ENCODE measurements around the gene SEPTIN2.
"Not testable (repeated sequence)": the region's sequence is repeated elsewhere in the genome, so short reads cannot be mapped to it uniquely, and the experiment has no call there.

Gene SEPTIN2

DNA sequence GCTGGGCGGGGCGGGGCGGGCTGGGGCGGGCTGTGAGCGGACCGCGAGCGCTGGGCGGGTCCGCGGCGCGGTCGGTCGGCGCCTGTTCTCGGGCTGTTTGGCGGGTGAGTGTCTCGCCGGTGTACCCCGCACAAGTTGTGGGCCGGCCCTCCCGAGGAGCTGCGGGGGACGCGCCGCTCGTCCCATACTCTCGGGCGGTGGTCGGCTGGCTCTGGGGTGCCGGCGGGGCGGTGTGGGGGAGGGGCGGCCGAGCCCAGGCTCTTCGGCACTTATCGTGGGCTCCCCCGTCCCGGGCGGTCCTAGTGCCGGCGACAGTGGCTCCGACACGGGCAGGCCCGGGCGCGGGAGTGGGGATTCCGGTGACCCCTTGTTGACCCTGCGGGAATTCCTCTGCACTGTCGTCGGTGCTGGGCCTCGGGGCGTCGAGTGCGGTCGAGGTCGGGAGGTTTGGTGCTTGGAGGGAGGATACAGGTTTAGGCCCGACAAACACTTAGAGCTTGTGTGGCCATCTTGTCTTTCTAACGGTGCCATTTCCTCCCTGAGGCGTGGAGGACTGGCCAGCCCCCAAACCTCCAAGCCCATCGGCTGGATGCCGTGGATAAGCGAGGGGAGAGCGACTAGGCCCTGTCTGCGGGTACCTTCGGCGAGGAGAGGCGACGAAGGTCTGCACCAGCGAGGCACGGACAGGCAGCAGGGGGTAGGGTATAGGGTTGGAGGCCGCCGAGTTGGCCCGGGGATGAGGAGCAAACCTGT lies at the start of gene SEPTIN2:
Gene SEPTIN2 (plus strand): TSS at position 47 of the 753 bp plus-strand sequence. CDS start 8,308 bp downstream, outside the sequence.
- DNase-seq (ENCODE audit: low read depth in 2 of 2): peak; percentile 57 to 65

DNA sequence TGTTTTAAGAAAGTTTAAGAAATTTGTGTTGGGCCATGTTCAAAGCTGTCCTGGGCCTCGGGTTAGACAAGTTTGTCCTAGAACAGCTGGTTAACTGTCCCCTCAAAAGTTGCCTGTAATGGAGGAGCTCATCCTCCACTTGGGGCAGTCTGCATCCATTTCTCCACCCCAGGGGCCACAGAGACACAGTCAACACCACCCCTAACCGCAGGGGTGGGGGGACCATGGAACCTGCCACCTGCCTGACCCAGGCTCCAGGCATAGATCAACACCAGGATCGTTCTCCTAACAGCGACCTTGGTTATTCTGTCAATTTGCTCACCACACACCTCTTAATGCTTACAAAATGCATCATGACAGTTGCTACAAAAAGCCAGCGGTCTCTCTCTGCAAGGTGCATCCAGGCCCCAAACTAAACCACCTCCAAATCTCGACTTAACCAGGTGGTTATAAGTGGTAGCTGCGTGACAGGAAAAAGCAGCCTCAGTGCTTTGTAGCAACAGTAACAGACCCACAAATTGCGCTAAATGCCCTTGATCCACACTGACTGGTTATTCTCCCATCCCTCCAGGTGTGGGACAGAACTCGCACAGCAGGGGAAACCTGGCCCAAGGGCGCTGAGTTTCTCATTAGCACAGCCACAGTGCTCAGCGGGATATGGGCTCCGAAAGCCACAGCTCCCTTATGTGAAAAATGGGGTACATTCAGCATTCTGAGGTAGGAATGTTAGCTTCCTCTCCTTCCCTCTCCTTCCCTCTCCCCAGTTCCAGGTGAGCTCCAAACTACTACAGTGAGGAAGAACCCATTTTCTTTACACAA lies 48.3 kb upstream of the SEPTIN2 start:
- DNase-seq (ENCODE audit: low read depth in 2 of 2): no peak

DNA sequence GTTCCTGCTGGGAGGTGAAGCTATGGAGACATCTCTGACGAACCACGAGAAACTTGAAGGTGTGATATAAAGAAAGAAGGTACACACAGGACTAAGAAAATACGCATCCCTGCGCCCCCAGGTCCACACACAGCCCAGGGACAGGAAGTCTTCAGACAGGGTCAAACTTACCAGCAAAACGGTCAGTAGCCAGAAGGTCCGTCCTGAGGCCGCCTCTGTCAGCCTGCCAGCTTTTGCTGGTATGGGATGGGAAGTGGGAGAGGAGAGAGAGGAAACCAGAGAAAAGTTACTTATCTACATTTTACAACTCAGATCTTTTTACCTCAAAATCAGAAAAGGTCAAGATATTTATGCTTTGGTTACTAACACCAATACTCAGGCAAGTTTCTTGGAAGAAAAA lies 47.4 kb upstream of the SEPTIN2 start:
- DNase-seq (ENCODE audit: low read depth in 2 of 2): no peak

DNA sequence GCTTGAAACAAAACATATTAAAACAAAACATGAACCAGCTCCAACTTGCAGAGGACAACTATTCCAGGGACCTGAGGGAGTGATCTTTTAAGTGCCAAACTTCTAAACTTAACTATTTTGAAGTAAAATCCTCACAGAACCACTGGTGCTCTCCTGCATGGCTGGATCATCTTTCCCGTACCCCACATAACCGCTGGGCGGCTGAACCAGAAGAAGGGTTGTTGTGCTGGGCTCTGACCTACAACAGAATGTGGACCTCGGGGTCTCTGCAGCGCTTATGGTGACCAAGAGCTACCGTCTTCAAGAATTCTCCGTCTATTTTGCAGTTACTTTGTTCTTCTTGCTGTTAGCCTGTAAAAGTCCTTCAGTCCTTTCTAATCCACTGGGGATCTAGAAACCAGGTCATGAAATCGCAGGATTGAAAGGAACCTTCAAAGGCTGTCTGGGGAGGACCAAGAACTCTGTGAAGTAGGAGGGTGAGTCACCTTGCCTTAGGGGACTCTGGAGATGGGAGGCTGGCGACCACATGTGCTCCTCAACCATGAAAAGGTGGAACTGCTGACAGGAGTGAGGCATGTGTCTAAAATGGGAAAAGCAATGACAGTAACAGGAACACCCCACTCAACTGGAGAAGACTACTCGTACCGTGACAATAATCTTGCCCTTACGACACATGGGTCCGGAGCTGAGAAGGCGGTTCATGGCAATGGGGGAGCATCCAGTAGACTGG lies 46.8 kb upstream of the SEPTIN2 start:
- no peak for DNase-seq (ENCODE audit: low read depth in 2 of 2)

DNA sequence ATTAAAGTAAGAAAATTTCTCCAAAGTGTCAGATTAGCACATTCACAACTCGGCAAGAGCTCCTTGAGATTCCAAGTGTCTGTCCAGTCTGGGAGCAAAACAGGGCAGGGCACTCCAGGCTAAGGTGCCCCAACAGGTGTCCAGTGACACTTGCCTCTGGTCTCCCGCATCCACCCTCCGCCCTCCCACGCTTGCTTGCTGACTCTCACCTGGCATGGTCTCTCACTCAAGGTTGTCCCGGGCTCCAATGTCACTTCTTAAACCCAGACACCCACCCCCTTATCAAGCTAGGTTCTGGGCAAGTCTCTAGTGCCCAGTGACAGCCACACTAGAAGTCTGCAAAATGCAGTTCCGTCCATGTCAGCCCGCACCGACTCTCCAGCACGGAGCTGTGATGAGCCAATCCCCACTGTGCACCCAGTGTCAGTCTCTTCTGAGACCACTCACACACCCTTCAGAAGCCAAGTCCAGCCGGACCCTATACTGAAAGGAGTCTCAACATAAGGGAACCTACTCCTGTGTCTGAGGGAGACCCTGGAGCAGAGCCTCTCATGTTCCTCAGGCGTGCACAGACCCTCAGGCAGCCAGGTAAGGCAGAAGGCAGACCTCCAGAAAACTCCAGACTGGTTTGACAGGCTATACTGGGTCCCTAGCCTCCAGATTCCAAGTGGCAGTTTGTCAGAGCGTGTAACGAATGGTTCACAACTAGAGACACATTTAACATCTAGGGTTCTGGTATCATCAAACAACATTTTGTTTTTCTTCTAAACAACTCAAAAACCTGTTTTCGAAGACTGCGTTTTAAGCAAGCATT lies 45.8 kb upstream of the SEPTIN2 start:
- DNase-seq (ENCODE audit: low read depth in 2 of 2): no peak

DNA sequence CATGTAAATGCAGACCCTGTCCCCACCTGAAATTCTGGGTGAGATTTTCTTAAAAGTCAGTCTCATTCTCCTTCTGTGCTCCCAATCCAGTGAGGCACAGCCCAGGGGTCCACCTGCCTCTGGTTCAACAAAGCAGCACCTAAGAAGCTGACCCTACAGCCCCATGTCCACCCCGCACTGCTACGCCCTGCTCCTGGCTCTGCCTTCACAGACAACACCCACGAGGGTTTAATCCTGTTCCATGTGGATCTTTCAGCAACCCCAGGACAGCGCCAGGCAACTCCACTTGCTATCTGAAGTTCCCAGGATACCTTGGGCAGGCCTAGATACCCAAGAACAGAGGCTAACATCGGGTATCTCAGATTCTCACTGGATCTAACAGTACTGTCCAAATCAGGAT lies 45.2 kb upstream of the SEPTIN2 start:
- DNase-seq (ENCODE audit: low read depth in 2 of 2): no peak

DNA sequence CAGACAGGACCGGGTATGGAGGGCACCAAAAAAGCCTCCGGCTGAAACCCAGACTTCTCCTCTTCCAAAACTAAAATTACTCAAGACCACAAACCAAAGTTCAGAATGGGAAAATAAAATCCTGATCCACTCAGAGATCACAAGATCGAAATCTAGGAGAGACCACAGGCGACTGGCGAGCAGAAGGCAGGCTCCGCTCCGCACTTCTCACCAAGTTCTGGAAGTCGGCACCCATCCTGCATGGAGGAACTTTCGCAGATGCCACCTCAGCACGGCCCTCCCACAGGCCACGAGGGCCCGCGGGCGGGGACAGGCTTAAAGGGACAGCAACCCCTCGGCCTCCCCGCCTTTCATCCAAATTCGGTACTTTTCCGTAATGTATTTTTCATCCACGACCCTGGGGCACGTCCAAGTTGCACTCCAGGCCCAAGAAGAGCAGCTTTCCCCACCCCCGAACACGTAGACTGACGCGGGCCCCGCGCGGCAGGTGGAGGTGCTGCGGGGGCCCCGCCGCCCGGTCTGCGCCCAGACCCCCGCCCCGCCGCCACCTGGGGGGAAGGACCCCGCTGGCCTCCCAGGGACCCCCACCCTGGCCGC lies 43.9 kb upstream of the SEPTIN2 start:
- peak; percentile 31 to 39 for DNase-seq (ENCODE audit: low read depth in 2 of 2)

DNA sequence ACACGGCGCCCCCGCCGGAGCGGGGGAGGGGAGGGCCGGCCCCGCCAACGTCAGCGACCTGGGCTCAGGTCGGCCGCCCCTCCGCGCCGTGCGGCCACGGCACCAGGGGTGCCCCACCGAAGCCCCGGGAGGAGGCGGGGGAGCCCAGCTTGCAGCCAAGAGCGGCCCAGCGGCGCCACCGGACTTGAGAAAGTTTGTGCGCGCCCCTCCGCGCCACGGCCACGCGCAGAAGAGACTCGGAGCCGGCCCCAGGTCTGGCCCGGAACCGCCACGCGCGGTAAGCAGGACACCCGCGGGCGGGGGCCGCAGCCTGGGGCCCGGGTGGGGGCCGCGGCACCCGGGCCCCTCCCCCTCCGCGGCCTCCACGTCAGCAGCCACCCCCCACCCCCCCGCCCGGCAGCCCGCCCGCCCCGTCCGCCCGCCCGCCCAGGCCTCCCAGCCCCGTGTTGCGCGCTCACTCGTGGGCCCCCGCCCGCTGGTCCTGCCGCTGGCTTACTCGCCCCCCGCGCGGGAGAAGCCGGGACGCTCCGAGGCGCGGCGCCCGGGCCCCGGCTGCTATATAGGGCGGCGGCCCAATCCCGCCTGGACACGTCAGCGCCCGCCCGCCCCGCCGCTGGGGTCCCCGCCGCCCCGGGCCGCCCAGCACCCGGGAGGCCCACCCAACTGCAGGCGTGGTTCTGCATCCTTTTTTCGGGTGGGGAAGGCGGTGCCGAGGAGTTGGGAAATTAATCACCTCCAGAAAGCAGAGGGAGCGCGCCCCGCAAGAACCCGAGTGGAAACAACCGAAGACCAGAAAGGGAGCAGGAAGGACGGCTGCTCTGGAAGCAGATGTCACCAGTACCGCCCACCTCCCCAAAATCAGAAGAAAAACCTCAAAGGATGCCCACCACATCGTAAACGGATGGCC lies 43.2 kb upstream of the SEPTIN2 start:
- DNase-seq (ENCODE audit: low read depth in 2 of 2): peak; percentile 21 to 24

DNA sequence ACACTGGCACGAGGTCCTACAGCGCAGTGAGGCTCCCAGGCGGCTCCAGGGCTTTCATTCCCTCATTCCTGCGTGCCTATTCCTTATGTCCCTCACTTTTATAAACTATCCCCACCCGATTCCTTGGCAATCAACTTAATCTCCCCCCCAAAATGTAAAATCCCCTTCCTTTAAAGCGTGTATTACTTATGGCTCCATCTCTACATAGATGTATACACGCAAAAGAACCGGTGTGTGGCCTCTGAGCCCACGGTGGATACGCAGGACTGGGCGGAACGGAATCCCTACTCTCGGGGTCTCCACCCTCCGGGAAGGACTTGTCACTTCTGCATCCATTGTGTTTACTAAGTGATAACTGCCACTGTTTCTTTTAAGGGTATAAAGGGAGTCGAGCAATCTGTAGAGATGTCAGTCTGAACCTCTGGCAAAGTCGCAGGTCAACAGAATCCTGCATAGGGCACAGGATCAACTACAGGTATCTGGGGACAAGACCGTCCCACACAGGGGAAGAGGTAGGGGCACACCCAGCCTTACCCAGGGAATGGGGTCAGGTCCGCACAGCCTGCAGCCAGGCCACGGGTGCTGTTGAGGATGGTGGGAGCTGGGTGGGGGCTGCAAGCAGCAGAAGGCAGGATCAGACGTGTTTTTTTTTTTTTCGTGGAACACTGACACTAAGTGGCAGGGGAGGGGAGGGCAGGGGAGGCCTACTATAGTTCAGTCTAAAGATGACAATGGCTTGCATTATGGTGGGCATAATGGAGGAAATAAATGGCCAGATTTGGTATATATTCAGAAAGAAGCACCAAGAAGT lies 42.3 kb upstream of the SEPTIN2 start:
- no peak for DNase-seq (ENCODE audit: low read depth in 2 of 2)

DNA sequence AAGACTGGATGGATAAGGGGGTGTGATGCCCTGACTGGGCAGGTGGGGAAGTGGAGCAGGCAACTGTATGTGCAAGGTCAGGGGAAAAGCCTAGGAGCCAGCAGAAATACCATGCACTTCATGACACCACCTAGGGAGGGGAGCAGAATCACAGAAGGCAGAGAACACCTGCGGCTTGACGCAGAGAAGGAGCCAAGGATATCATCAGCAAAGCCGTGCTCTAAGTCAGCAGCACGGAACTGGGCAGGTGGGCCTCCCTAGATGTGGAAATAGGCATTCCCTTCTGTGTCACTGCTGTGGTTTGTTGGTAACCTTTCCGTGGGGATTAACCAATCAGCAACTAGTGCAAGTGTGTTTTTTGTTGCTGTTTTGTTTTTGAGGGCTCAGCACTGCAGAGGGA lies 41.6 kb upstream of the SEPTIN2 start:
- no peak for DNase-seq (ENCODE audit: low read depth in 2 of 2)

DNA sequence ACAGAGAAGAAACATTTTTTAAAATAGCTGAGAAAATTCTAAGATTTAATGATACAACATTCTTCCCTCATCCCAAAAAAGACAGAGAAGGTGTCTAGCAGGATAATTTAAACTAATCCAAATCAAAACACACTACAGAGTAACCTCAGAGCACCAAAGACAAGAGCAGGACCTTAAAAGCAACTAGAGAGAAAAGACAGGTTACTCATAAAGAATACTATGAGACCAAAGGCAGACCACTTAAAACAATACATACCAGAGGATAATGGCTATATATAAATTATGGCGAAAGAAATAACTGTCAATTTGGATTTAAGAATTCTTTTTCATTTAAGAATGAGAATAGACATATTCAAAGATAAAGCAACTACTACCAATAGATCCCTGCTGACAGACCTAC lies 40.2 kb upstream of the SEPTIN2 start:
- no peak for DNase-seq (ENCODE audit: low read depth in 2 of 2)

DNA sequence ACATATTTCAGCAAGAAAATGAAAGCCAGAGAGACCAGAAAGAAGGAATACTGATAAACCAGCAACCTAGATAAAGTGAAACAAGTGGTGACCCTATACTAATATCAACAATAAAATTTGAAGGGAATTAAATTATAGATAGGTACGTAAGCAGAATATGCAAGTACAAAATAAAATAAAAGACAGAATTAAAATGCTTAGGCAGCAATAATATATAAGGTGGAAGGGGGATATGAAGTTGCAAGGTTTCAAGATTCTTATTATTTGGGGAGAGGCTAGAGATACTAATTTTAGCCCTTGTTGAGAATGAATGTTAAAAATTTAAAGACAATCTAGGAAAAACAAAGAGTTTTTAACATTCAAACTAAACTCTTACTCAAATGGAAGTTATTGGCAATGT lies 39.8 kb upstream of the SEPTIN2 start:
- DNase-seq (ENCODE audit: low read depth in 2 of 2): no peak

DNA sequence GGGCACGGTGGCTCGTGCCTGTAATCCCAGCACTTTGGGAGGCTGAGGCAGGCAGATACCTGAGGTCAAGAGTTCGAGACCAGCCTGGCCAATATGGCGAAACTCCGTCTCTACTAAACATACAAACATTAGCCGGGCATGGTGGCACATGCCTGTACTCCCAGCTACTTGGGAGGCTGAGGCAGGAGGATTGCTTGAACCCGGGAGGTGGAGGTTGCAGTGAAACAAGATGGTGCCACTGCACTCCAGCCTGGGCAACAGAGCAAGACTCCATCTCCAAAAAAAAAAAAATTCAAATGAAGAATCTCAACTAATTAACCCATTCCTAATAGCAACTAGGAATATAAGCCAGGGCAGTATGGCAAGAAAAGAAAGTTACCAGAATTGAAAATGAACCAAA lies 37.4 kb upstream of the SEPTIN2 start:
- not testable (repeated sequence) for DNase-seq (ENCODE audit: low read depth in 2 of 2)

DNA sequence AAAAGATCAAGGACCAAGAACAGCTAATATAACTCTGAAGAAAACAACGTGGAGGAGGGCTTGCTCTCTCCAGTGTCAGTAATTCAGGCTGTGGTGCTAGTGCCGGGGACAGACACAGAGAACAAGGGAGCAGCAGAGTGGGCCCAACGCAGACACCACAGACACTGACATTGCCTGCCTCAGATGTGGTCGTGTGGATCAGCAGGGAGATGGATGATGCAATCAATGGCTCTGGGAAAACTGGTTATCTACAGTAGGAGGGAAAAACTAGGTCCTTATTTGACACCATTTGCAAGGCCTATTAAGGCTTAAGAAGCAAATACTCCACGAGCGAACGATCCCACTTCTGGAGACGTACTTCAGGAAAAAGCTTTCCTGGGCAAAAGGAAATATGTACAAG lies 36.3 kb upstream of the SEPTIN2 start:
- no peak for DNase-seq (ENCODE audit: low read depth in 2 of 2)

DNA sequence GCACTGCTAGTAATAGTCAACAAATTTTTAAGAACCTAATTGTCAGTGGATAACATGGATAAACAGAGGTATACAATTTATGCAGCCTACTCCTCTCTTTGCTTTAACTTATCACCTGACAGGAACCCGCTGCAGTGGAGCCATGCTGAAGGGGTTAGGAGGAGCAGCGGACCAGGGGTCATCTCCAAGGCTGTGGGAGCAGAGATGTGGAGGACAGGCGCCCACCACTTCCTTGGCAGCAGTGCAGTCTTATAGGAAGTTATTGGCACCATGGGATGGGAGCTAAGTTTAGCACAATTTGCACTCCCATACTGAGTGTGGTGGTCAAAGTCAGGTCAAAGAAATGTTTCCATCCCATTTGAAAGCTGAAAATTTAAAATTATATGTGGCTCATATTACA lies 35.9 kb upstream of the SEPTIN2 start:
- no peak for DNase-seq (ENCODE audit: low read depth in 2 of 2)

DNA sequence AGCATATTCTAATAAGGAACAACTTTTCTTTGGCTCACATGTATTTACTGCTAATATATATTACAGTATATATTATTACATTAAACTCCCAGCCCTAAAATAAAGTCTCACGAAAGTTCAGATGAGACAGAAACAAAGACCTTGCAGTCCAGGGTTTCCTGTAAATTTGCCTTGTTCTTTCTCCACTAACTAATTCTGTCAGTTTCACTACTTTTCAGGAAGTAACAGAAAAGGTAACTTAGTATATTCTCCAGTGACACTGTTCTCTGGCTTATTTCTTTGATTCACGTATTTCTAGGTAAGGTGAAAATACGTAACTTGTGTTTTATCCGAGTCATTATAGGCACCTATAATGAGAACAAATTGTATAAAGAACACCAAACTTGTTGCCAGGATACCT lies 35.4 kb upstream of the SEPTIN2 start:
- DNase-seq (ENCODE audit: low read depth in 2 of 2): no peak

DNA sequence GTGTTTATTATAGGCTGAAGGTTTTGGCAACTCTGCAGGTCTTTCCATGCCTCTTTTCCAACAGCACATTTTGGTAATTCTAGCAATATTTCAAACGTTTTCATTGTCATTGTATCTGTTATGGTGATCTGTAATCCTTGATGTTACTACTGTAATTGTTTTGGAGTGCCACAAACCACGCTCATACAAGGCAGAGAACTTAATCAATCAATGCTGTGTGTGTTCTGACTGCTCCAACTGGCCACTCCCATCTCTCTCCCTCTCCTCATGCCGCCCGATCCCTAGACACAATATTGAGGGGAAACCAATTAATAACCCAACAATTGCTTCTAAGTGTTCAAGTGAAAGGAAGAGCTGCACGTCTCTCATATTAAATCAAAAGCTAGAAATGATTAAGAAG lies 33.2 kb upstream of the SEPTIN2 start:
- no peak for DNase-seq (ENCODE audit: low read depth in 2 of 2)

DNA sequence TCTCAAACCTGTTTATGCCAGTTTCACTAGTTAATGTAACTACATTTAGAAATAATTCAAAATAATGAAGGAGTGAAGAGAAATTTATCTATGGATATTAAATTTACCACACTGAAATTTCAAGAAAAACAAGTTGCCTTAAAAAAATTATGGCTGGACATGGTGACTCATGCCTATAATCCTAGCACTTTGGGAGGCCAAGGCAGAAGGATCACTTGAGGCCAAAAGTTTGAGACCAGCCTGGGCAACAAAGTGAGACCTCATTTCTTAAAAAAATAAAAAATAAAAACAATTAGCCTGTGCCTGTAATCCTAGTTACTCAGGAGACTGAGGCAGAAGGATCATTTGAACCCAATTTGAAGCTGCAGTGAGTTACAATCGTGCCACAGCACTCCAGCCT lies 30.1 kb upstream of the SEPTIN2 start:
- DNase-seq (ENCODE audit: low read depth in 2 of 2): no peak

DNA sequence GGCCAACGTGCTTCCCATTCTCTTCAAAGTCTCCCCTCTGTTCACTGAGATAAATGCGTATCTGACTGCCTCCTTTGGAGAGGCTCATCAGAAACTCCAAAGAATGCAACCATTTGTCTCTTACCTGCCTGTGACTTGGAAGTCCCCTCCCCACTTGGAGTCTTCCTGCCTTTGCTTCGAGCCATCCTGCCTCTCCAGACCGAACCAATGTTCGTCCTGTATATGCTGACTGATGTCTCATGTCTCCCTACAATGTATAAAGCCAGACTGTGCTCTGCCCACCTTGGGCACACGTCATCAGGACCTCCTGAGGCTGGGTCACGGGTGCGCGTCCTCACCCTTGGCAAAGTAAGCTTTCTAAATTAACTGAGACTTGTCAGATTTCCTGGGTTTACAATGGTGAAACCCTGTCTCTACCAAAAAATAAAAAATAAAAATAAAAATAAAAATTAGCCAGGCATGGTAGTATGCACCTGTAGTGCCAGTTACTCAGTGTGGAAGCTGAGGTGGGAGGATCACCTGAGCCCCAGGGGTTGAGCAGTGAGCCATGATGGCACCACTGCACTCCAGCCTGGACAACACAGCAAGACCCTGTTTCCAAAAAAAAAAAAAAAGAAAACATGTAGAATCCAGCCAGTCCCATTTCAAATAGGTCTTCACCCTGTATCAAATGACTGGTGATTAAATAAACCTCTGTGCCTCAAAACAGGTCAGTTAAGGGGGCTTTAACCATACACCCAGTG lies 29.2 kb upstream of the SEPTIN2 start:
- DNase-seq (ENCODE audit: low read depth in 2 of 2): no peak
